ENCODE data around the gene MYO3B. TPM values are rescaled to one million over a fixed set of nuclear protein-coding genes. Genes with fewer than 3 reads are reported as not detected.

MYO3B gene
- total RNA-seq, 4 donors from 2014 or later, result 6.0 to 7.4 (median 7.2) TPM

- intact Hi-C loops (cut with DNase I), result no loop called here
- no peak for TF ChIP-seq POLR2A (IDR thresholded peaks at IDR 0.05)
- TF ChIP-seq, protein P1, sequence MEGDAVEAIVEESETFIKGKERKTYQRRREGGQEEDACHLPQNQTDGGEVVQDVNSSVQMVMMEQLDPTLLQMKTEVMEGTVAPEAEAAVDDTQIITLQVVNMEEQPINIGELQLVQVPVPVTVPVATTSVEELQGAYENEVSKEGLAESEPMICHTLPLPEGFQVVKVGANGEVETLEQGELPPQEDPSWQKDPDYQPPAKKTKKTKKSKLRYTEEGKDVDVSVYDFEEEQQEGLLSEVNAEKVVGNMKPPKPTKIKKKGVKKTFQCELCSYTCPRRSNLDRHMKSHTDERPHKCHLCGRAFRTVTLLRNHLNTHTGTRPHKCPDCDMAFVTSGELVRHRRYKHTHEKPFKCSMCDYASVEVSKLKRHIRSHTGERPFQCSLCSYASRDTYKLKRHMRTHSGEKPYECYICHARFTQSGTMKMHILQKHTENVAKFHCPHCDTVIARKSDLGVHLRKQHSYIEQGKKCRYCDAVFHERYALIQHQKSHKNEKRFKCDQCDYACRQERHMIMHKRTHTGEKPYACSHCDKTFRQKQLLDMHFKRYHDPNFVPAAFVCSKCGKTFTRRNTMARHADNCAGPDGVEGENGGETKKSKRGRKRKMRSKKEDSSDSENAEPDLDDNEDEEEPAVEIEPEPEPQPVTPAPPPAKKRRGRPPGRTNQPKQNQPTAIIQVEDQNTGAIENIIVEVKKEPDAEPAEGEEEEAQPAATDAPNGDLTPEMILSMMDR (IDR thresholded peaks at IDR 0.05), result no peak
- Histone ChIP-seq H3K36me3 (no peaks in the 10 kb centered on the region), H3K9me3 (no peaks in the 10 kb centered on the region), H3K27me3 (no peaks in the 10 kb centered on the region), H3K4me1 (no peaks in the 10 kb centered on the region), H3K4me3 (replicated peaks in 1 of 3) (no peak overlapping the region), H3K27ac (no peak overlapping the region)
- WGBS, 2 donors, result 78 to 80% methylated on average over 6 of the region's 6 CpGs
- no peak for DNase-seq
Observed at GRCh38 chr2:170434900-170435621, 257.1 kb downstream of the MYO3B start.

GRCh38 chr2:170436077-170436943 is 258.4 kb downstream of the MYO3B start:
- H3K9me3 ChIP-seq, result no peaks in the 10 kb centered on the region
- DNase-seq, result no peak
- intact Hi-C loops (cut with DNase I), result no loop called here
- no peak overlapping the region for H3K27ac ChIP-seq
- no peak overlapping the region for H3K4me3 ChIP-seq (replicated peaks in 1 of 3)
- H3K27me3 ChIP-seq, result no peaks in the 10 kb centered on the region
- H3K36me3 ChIP-seq, result no peaks in the 10 kb centered on the region
- WGBS, 2 donors, result 47 to 55% methylated on average over 5 of the region's 5 CpGs
- H3K4me1 ChIP-seq, result no peaks in the 10 kb centered on the region
- no peak for TF ChIP-seq POLR2A (IDR thresholded peaks at IDR 0.05)
- TF ChIP-seq, protein P1 (IDR thresholded peaks at IDR 0.05), result no peak

- H3K9me3 ChIP-seq, result no peaks in the 10 kb centered on the region
- H3K4me1 ChIP-seq, result no peaks in the 10 kb centered on the region
- intact Hi-C loops (cut with DNase I), result no loop called here
- no peaks in the 10 kb centered on the region for H3K27me3 ChIP-seq
- WGBS, 2 donors, result 54 to 70% methylated on average over 3 of the region's 3 CpGs
- H3K36me3 ChIP-seq, result no peaks in the 10 kb centered on the region
- H3K4me3 ChIP-seq (replicated peaks in 1 of 3), result no peak overlapping the region
- TF ChIP-seq POLR2A (IDR thresholded peaks at IDR 0.05), result no peak
- TF ChIP-seq, protein P1 (IDR thresholded peaks at IDR 0.05), result no peak
- no peak overlapping the region for H3K27ac ChIP-seq
- no peak for DNase-seq
Observed at GRCh38 chr2:170446078-170446477, 268.1 kb downstream of the MYO3B start.

DNA sequence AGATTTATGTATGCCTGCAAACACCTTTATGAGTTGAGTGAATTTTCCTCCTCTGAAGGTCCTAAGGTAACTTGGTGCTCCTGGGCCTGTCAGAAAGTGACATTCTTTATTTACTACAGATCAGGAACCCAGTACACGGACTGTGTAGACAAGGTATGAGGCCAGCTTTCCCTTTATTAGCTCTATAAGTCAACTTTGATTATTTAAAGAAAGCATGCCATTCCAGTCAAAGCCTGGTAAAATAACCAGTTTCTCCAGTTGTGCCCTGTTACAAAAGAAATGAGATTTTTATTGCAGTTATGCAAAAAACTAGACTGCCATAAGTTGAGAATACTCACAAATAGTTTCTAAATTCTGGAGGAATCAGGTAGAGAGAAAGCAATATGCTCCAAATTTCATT is 271.1 kb downstream of the MYO3B start:
- intact Hi-C loops (cut with DNase I), result no loop called here
- Histone ChIP-seq H3K4me1 (no peaks in the 10 kb centered on the region), H3K27ac (no peak overlapping the region), H3K4me3 (replicated peaks in 1 of 3) (no peak overlapping the region), H3K9me3 (no peaks in the 10 kb centered on the region), H3K27me3 (no peaks in the 10 kb centered on the region), H3K36me3 (no peaks in the 10 kb centered on the region)
- 83 to 89% methylated on average over 1 of the region's 1 CpG for WGBS, 2 donors
- DNase-seq, result no peak
- no peak for TF ChIP-seq POLR2A (IDR thresholded peaks at IDR 0.05)
- TF ChIP-seq, protein P1 (IDR thresholded peaks at IDR 0.05), result no peak
